GM23338 (cell line): ENCODE data around the gene USP8. TPM values are rescaled to one million over a fixed set of nuclear protein-coding genes. Genes with fewer than 3 reads are reported as not detected.

ENCODE experiments used
- ATAC-seq: fragments of 200-7000 bp; cut with Tn5 transposase; 3 replicates; pipeline ENCODE4 v1.9.1; 2020
- DNase-seq: peaks from one replicate; pipeline ENCODE4 v3.0.0-alpha.2; 2015; ENCODE audit warnings: low spot score
- H2AFZ ChIP-seq: fragments of 200-600 bp; sonication (generic); 2 replicates; pipeline ENCODE4 v1.8.0; 2016; ENCODE audit warnings: antibody characterized with exemption, mild to moderate bottlenecking, moderate library complexity
- H3F3A ChIP-seq: fragments of 200-600 bp; sonication (generic); replicated peaks from 2 replicates; pipeline ENCODE4 v1.8.0; 2017; ENCODE audit warnings: antibody characterized with exemption, mixed run types, low read depth
- H3K27ac ChIP-seq: fragments of 200-600 bp; sonication (generic); 2 replicates; pipeline ENCODE4 v1.6.1; 2016; ENCODE audit warnings: low read depth
- H3K27me3 ChIP-seq: fragments of 200-600 bp; sonication (generic); 2 replicates; pipeline ENCODE4 v1.8.0; 2016; ENCODE audit warnings: mild to moderate bottlenecking, mixed run types, moderate library complexity; ENCODE audit not compliant: insufficient read depth
- H3K36me3 ChIP-seq: fragments of 200-600 bp; sonication (generic); 2 replicates; pipeline ENCODE4 v1.8.0; 2016; ENCODE audit warnings: mild to moderate bottlenecking; ENCODE audit not compliant: insufficient read depth
- H3K4me1 ChIP-seq: fragments of 200-600 bp; sonication (generic); 2 replicates; pipeline ENCODE4 v1.8.0; 2016; ENCODE audit warnings: mild to moderate bottlenecking, moderate library complexity; ENCODE audit not compliant: insufficient read depth
- H3K4me2 ChIP-seq: fragments of 200-600 bp; sonication (generic); 2 replicates; pipeline ENCODE4 v1.7.1; 2017; ENCODE audit warnings: mixed run types
- H3K4me3 ChIP-seq: fragments of 200-600 bp; sonication (generic); 2 replicates; pipeline ENCODE4 v1.6.1; 2016; ENCODE audit warnings: mixed run types
- H3K79me2 ChIP-seq: fragments of 200-600 bp; sonication (generic); replicated peaks from 2 replicates; pipeline ENCODE4 v1.8.0; 2017; ENCODE audit warnings: mild to moderate bottlenecking; ENCODE audit not compliant: insufficient read depth
- H3K9me2 ChIP-seq: fragments of 200-600 bp; sonication (generic); 2 replicates; pipeline ENCODE4 v1.8.0; 2017; ENCODE audit not compliant: insufficient read depth
- H4K20me1 ChIP-seq: fragments of 200-600 bp; sonication (generic); replicated peaks from 2 replicates; pipeline ENCODE4 v1.8.0; 2017; ENCODE audit warnings: mild to moderate bottlenecking; ENCODE audit not compliant: insufficient read depth
- H3K27ac Mint-ChIP-seq: 2 replicates; pipeline ENCODE4 v1.8.0; 2020; ENCODE audit warnings: inconsistent platforms, mild to moderate bottlenecking, moderate library complexity, mixed read lengths
- H3K27me3 Mint-ChIP-seq: 3 replicates; pipeline ENCODE4 v1.8.0; 2022; ENCODE audit warnings: low read depth, mild to moderate bottlenecking, moderate library complexity, mixed read lengths, inconsistent platforms; ENCODE audit not compliant: insufficient read depth, poor library complexity
- H3K36me3 Mint-ChIP-seq: 3 replicates; pipeline ENCODE4 v1.8.0; 2021; ENCODE audit warnings: low read depth, mild to moderate bottlenecking, inconsistent platforms, moderate library complexity, mixed read lengths
- H3K4me1 Mint-ChIP-seq: 3 replicates; pipeline ENCODE4 v1.8.0; 2020; ENCODE audit warnings: mild to moderate bottlenecking, inconsistent platforms, mixed read lengths
- H3K4me3 Mint-ChIP-seq: 3 replicates; pipeline ENCODE4 v1.8.0; 2021; ENCODE audit warnings: moderate library complexity, mild to moderate bottlenecking, inconsistent platforms, mixed read lengths
- H3K9me3 Mint-ChIP-seq: 3 replicates; pipeline ENCODE4 v1.8.0; 2020; ENCODE audit warnings: moderate library complexity, mild to moderate bottlenecking, inconsistent platforms, mixed read lengths
- EZH2 ChIP-seq: fragments of 200-600 bp; sonication (generic); IDR thresholded peaks from one replicate; pipeline ENCODE4 v1.8.0; 2017; ENCODE audit warnings: antibody characterized with exemption, mild to moderate bottlenecking, low read depth; ENCODE audit not compliant: unreplicated experiment
- JUNB ChIP-seq: IDR thresholded peaks from one replicate; pipeline ENCODE4 v1.6.1; 2016; ENCODE audit warnings: antibody characterized with exemption; ENCODE audit not compliant: unreplicated experiment
- NANOG ChIP-seq: IDR thresholded peaks from 2 replicates; pipeline ENCODE4 v1.6.1; 2016; ENCODE audit warnings: antibody characterized with exemption, borderline replicate concordance
- POLR2AphosphoS5 ChIP-seq: IDR thresholded peaks from 2 replicates; pipeline ENCODE4 v1.6.1; 2016; ENCODE audit warnings: antibody characterized with exemption, low read depth
- STAT1 ChIP-seq: IDR thresholded peaks from one replicate; pipeline ENCODE4 v1.6.1; 2016; ENCODE audit warnings: antibody characterized with exemption; ENCODE audit not compliant: unreplicated experiment
- ZNF114 ChIP-seq: fragments of 250-450 bp; sonication (Bioruptor Pico); IDR thresholded peaks from 2 replicates; pipeline ENCODE4 v1.5.0; 2020; ENCODE audit warnings: mild to moderate bottlenecking, moderate library complexity
- ZNF331 ChIP-seq: fragments of 250-450 bp; sonication (Bioruptor Pico); IDR thresholded peaks from 2 replicates; pipeline ENCODE4 v1.5.0; 2020; ENCODE audit warnings: low read depth, mild to moderate bottlenecking, moderate library complexity
- polyA plus RNA-seq: library from polyadenylated mRNA; unstranded; fragments of >200 nt; fragmentation: Nextera tagmentation; extraction: Ambion mirVana; gene quantifications from 2 replicates; pipeline ENCODE4 v1.2.1, GENCODE V29; 2016
- total RNA-seq: library from RNA; depleted of rRNA; stranded (reverse); fragments of >200 nt; shearing (Covaris generic); gene quantifications from 2 replicates; pipeline ENCODE4 v1.2.3, GENCODE V29; 2014
- TF ChIP-seq, protein P1 (sequence below), 2 experiments: fragments of 200-600 bp in 1 of 2; sonication (generic) in 1 of 2; conservative IDR thresholded peaks; 2 replicates each; pipeline versions ENCODE4 v1.5.1 to v1.6.1; 2016 to 2017; ENCODE audit warnings: antibody characterized with exemption in 2 of 2, low read depth in 2 of 2, mild to moderate bottlenecking in 2 of 2, moderate library complexity in 1 of 2
- TF ChIP-seq, protein P2 (sequence below): fragments of 250-450 bp; sonication (Bioruptor Pico); IDR thresholded peaks from 2 replicates; pipeline ENCODE4 v1.5.0; 2020; ENCODE audit warnings: mild to moderate bottlenecking, moderate library complexity
- TF ChIP-seq, protein P3 (sequence below): IDR thresholded peaks from 2 replicates; pipeline ENCODE4 v1.6.1; 2016; ENCODE audit warnings: antibody characterized with exemption
- TF ChIP-seq, protein P4 (sequence below): IDR thresholded peaks from one replicate; pipeline ENCODE4 v1.6.1; 2018; ENCODE audit warnings: antibody characterized with exemption; ENCODE audit not compliant: unreplicated experiment

The USP8 gene
- total and polyA plus RNA-seq, 2 experiments from 2014 or later = 64.8 to 68.6 TPM

DNA sequence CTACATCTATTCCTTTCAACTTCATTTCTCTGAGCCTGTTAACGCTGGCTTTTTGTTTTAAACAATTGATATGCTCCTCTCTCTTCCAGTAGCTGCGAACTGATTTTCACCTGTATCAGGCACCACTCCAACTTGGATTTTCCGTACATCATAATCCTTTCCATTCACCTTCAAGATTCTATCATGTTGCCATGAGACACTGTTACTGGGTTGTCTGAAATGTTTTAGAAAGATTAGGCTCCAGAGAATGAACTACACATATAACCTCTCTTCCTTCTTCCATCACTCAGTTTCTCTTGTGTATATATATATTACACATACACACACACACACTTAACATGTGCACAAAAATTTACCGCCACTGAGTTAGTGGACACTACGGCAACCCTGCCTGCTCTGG, 122.4 kb downstream of the USP8 start, which contains the start of gene USP50:
Gene USP50 (minus strand): TSS at position 101 of the 400 bp plus-strand sequence. CDS start 141 bp downstream, outside the sequence.
- H3K4me1 Mint-ChIP-seq = peaks cover 5% of the 10 kb centered on the region; the same call in 2 of the 3 replicates
- Histone ChIP-seq H3K4me1 (no peaks in the 10 kb centered on the region), H3K36me3 (no peaks in the 10 kb centered on the region), H3K79me2 (no peaks in the 10 kb centered on the region), H3K4me3 (no peak within 1 kb of the TSS), H3K4me2 (no peak within 1 kb of the TSS), H3K27me3 (no peaks in the 10 kb centered on the region), H3K9me2 (no peaks in the 10 kb centered on the region; the same call in 1 of the 2 replicates), H2AFZ (no peak within 1 kb of the TSS), H3F3A (no peaks in the 10 kb centered on the region), H3K27ac (no peak within 1 kb of the TSS), H4K20me1 (no peaks in the 10 kb centered on the region)
- H3K27me3 Mint-ChIP-seq = no peaks in the 10 kb centered on the region
- no peaks in the 10 kb centered on the region for H3K9me3 Mint-ChIP-seq
- no peaks in the 10 kb centered on the region for H3K36me3 Mint-ChIP-seq
- DNase-seq (no peak), ATAC-seq (no peak)
- TF ChIP-seq EZH2 = no peak
- no peak for TF ChIP-seq NANOG
- TF ChIP-seq, protein P1, sequence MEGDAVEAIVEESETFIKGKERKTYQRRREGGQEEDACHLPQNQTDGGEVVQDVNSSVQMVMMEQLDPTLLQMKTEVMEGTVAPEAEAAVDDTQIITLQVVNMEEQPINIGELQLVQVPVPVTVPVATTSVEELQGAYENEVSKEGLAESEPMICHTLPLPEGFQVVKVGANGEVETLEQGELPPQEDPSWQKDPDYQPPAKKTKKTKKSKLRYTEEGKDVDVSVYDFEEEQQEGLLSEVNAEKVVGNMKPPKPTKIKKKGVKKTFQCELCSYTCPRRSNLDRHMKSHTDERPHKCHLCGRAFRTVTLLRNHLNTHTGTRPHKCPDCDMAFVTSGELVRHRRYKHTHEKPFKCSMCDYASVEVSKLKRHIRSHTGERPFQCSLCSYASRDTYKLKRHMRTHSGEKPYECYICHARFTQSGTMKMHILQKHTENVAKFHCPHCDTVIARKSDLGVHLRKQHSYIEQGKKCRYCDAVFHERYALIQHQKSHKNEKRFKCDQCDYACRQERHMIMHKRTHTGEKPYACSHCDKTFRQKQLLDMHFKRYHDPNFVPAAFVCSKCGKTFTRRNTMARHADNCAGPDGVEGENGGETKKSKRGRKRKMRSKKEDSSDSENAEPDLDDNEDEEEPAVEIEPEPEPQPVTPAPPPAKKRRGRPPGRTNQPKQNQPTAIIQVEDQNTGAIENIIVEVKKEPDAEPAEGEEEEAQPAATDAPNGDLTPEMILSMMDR (conservative IDR thresholded peaks at IDR 0.05; ENCODE audit: low read depth in 2 of 2) = no peak
- TF ChIP-seq, protein P2, sequence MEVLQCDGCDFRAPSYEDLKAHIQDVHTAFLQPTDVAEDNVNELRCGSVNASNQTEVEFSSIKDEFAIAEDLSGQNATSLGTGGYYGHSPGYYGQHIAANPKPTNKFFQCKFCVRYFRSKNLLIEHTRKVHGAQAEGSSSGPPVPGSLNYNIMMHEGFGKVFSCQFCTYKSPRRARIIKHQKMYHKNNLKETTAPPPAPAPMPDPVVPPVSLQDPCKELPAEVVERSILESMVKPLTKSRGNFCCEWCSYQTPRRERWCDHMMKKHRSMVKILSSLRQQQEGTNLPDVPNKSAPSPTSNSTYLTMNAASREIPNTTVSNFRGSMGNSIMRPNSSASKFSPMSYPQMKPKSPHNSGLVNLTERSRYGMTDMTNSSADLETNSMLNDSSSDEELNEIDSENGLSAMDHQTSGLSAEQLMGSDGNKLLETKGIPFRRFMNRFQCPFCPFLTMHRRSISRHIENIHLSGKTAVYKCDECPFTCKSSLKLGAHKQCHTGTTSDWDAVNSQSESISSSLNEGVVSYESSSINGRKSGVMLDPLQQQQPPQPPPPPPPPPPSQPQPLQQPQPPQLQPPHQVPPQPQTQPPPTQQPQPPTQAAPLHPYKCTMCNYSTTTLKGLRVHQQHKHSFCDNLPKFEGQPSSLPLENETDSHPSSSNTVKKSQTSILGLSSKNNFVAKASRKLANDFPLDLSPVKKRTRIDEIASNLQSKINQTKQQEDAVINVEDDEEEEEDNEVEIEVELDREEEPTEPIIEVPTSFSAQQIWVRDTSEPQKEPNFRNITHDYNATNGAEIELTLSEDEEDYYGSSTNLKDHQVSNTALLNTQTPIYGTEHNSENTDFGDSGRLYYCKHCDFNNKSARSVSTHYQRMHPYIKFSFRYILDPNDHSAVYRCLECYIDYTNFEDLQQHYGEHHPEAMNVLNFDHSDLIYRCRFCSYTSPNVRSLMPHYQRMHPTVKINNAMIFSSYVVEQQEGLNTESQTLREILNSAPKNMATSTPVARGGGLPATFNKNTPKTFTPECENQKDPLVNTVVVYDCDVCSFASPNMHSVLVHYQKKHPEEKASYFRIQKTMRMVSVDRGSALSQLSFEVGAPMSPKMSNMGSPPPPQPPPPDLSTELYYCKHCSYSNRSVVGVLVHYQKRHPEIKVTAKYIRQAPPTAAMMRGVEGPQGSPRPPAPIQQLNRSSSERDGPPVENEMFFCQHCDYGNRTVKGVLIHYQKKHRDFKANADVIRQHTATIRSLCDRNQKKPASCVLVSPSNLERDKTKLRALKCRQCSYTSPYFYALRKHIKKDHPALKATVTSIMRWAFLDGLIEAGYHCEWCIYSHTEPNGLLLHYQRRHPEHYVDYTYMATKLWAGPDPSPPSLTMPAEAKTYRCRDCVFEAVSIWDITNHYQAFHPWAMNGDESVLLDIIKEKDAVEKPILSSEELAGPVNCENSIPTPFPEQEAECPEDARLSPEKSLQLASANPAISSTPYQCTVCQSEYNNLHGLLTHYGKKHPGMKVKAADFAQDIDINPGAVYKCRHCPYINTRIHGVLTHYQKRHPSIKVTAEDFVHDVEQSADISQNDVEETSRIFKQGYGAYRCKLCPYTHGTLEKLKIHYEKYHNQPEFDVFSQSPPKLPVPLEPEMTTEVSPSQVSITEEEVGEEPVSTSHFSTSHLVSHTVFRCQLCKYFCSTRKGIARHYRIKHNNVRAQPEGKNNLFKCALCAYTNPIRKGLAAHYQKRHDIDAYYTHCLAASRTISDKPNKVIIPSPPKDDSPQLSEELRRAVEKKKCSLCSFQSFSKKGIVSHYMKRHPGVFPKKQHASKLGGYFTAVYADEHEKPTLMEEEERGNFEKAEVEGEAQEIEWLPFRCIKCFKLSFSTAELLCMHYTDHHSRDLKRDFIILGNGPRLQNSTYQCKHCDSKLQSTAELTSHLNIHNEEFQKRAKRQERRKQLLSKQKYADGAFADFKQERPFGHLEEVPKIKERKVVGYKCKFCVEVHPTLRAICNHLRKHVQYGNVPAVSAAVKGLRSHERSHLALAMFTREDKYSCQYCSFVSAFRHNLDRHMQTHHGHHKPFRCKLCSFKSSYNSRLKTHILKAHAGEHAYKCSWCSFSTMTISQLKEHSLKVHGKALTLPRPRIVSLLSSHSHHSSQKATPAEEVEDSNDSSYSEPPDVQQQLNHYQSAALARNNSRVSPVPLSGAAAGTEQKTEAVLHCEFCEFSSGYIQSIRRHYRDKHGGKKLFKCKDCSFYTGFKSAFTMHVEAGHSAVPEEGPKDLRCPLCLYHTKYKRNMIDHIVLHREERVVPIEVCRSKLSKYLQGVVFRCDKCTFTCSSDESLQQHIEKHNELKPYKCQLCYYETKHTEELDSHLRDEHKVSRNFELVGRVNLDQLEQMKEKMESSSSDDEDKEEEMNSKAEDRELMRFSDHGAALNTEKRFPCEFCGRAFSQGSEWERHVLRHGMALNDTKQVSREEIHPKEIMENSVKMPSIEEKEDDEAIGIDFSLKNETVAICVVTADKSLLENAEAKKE (CRISPR knock-in tag) = no peak
- TF ChIP-seq STAT1 = no peak
- TF ChIP-seq POLR2AphosphoS5 = no peak
- no peak for TF ChIP-seq ZNF114
- TF ChIP-seq, protein P3, sequence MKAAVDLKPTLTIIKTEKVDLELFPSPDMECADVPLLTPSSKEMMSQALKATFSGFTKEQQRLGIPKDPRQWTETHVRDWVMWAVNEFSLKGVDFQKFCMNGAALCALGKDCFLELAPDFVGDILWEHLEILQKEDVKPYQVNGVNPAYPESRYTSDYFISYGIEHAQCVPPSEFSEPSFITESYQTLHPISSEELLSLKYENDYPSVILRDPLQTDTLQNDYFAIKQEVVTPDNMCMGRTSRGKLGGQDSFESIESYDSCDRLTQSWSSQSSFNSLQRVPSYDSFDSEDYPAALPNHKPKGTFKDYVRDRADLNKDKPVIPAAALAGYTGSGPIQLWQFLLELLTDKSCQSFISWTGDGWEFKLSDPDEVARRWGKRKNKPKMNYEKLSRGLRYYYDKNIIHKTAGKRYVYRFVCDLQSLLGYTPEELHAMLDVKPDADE = no peak
- TF ChIP-seq, protein P4, sequence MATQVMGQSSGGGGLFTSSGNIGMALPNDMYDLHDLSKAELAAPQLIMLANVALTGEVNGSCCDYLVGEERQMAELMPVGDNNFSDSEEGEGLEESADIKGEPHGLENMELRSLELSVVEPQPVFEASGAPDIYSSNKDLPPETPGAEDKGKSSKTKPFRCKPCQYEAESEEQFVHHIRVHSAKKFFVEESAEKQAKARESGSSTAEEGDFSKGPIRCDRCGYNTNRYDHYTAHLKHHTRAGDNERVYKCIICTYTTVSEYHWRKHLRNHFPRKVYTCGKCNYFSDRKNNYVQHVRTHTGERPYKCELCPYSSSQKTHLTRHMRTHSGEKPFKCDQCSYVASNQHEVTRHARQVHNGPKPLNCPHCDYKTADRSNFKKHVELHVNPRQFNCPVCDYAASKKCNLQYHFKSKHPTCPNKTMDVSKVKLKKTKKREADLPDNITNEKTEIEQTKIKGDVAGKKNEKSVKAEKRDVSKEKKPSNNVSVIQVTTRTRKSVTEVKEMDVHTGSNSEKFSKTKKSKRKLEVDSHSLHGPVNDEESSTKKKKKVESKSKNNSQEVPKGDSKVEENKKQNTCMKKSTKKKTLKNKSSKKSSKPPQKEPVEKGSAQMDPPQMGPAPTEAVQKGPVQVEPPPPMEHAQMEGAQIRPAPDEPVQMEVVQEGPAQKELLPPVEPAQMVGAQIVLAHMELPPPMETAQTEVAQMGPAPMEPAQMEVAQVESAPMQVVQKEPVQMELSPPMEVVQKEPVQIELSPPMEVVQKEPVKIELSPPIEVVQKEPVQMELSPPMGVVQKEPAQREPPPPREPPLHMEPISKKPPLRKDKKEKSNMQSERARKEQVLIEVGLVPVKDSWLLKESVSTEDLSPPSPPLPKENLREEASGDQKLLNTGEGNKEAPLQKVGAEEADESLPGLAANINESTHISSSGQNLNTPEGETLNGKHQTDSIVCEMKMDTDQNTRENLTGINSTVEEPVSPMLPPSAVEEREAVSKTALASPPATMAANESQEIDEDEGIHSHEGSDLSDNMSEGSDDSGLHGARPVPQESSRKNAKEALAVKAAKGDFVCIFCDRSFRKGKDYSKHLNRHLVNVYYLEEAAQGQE = no peak
- TF ChIP-seq JUNB = no peak
- no peak for TF ChIP-seq ZNF331 (CRISPR knock-in tag)
- no peak within 1 kb of the TSS for H3K27ac Mint-ChIP-seq
- no peak within 1 kb of the TSS for H3K4me3 Mint-ChIP-seq
